NCI-H2171 treated with DMSO at 0.1 percent for 48 hours (cell line): ENCODE results near the gene UROS.

Experiments
- DNase-seq: peaks from one replicate; lab custom pipeline; 2025; lab: John Stamatoyannopoulos, UW

Gene UROS

DNA sequence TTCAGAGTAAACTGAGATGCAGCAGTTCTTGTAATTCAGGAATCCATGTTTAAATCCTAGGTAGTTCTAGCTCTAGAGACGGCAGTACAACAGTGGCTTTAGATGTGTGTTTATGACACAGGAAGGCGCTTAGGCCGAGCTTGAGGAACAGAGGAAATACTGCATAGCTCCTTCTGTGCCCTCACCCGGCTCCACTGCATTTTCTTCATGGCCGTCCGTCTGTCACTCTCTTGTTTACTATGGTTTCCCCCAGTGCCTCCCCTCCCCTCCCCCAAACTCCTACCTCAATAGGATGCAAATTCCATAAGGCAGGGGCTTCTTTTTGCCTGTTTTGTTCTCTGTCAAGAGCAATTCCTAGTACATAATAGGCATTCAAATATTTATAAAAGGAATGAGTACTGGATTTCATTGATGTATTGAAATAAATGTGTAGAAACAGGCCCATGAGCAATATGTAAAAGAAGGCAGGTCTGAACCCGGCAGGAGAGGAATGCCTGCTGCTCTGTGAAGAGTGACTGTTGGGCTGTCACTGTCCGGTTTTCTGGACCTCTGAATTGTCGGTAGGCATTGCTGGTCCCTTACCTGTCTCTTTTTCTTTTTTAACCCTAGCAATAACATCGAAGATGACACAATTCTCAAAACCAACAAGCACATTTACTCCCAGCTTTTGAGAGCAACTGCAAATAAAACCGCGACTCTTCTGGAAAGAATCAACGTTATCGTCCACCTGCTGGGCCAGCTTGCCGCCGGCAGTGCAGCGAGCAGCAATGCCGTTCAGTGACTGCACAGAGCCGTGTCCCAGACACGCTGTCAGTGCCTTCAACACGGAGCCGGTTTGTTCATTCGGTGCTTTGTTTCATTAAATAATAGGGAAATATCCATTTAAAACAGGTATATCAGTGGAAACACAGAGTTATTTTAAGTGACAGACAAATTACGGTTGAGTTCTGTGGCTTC, 60.1 kb downstream of the UROS start:
- DNase-seq: no peak

DNA sequence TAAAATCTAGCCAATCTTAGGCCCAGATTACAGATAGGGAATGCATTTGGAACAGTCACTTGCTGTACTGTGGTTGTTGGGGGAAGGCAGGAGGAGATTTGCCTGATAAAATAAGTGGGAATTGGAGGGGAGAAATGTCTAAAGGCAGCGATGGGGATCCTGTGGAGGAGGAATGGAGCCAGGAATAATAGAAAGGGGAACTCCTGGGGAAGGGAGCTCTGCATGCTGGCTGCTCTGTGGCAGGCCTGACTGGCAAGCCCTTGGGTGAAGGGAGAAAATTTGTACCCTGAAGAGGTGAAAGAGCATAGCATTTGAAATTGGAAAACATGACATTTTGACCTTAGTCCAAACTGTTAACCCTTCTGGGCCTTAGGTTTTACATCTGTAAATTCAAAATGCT, 61.1 kb downstream of the UROS start:
- no peak for DNase-seq

DNA sequence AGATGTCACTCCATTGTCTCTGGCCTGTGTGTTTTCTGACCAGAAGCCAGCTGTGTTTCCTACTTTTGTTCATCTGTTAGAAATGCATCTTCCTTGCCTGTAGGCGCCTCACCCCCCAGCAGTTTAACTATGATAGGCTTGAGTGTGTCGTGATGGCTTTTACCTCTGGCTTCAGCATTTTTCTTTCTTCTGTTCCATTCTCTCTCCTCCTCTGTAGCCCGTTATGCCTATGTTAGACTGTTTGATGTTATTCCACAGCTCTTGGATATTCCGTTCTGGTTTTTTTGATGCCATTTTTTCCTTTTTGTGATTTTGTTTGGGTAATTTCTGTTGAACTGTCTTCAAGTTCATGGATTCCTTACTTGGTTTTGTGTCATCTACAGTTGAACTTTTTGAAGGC, 65.3 kb downstream of the UROS start:
- no peak for DNase-seq

DNA sequence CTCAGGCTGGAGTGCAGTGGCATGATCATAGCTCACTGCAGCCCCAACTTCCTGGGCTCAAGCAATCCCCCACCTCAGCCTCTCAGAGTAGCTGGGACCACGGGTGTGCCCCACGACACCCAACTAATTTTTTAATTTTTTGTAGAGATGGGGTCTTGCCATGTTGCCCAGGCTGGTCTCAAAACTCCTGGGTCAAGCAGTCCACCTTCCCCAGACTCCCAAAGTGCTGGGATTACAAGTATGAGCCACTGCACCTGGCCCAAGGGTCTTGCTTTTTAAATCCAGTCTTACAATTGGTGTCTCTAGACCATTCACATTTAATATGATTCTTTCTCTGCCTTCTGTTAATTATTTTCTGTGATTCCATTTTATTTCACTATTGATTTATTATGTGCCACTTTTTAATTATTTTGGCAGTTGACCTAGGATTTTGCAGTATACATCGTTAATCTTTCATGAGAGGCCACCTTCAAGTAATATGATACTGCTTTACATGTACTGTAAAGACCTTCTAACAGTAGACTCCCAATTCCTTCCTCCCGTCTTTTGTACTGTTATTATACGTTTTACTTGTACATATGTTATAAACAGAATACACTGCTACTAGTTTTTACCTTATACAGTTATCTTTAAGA, 66.1 kb downstream of the UROS start:
- peak; percentile 1 for DNase-seq

DNA sequence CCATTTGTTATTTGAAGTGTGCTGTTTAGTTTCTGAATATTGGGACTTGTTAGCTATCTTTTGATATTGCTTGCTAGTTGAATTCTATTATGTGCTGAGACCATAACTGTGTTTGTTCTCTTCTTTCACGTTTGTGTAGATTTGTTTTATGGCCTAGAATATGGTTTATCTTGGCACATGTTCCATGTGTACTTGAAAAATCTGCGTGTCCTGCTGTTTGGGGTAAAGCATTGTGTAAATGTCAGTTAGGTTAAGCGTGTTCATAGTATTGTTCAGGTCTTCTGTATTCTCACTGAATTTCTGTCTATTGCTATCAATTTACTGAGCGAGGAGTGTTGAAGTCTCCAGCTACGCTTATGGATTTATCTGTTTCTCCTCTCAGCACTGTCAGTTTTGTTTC, 66.9 kb downstream of the UROS start:
- no peak for DNase-seq

DNA sequence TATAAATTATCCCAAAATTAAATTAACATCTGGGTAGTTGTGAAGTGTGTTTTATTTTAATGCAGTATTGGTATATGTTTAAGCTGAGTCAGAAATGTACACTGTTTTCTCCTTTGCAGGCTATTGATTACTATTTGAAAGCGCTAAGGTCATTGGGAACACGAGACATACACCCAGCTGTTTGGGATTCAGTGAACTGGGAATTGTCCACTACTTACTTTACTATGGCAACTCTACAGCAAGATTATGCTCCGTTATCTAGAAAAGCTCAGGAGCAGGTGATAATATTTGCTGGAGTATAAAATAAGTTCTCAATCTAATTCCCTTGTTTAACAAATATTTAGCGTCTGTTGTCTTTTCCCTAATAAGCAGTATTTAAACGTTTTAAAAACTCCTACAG, 75.6 kb downstream of the UROS start:
- no peak for DNase-seq

DNA sequence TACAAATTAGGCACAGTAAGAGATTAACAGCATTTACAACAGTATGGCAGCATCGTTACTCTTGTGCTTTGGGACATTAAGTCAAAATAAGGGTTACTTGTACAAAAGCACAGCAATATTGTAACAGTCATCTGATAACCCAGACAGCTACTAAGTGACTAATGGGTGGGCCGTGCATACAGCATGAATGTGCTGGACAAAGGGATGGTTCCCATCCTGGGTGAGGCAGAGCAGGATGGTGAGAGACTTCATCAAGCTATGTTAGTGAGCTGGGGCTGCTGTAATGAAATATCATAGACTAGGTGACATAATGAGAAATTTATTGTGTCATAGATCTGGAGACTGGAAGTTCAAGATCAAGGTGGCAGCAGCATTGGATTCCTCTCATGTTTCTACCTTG, 78.1 kb downstream of the UROS start:
- no peak for DNase-seq

DNA sequence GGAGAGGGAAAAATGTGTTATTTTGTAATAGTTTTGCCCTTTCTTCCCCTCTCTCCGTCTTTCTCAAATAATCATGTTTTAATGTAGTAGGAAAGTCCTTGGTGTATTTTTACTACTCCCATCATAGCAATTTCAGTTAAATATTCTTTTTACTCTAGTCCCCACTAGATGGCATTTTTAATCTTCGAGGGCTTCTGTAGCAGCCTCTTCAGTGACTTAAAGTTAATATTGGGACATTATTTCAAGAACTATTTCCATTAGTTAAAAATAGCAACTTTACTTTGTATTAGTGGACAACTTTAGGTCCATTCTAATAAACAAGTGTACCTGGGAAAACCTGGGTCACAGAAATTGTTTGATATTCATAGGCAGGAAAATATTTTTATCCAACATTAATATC, 80.6 kb downstream of the UROS start:
- DNase-seq: no peak

DNA sequence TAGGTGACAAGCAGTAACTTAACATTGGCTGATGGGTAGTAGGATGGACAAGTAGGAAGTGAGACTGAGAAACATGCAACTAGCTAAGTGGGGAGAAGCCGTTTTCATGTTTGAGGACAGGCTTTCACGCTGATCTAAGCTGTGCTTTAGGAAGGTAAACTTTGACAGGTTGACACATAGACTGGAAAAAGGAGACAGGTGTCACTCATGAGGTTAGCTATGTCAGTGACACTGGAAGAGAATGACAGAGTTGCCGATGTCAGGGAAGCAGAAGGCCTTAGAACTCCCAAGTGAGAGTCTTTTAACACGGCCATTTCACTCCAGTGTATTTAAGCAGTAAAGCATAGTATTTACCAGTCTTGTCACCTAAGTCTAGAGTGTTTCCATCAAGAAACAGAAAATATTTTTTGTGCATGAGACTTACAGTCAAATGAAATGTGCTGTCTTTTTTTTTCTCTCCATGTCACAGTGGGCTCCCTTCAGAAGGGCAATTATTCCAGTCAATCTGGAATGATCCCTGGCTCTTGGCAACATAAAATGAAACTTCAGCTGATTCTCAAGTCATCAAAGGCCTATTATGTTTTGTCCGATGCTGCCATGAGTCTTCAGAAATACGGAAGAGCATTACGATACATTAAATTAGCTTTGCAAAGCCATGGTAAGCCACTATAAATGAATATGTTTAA, 82.9 kb downstream of the UROS start:
- DNase-seq: no peak
